Duodenal mucosa (tissue), 2 donors: ENCODE results near the gene HLCS.

Experiments used
- H3K27ac ChIP-seq: one replicate; pipeline ENCODE4 v1.7.0; 2013; ENCODE audit warnings: low read depth, low read length
- H3K27me3 ChIP-seq, 2 donors: one replicate each; pipeline ENCODE4 v1.7.0; 2013; ENCODE audit warnings: low read length in 2 of 2, control low read depth in 1 of 2; ENCODE audit not compliant: insufficient read depth in 2 of 2, control insufficient read depth in 1 of 2
- H3K36me3 ChIP-seq, 2 donors: one replicate each; pipeline ENCODE4 v1.7.0; 2013; ENCODE audit warnings: low read length in 2 of 2, control low read depth in 1 of 2; ENCODE audit not compliant: insufficient read depth in 2 of 2, control insufficient read depth in 1 of 2
- H3K4me1 ChIP-seq, 2 donors: one replicate each; pipeline ENCODE4 v1.7.0; 2013; ENCODE audit warnings: low read length in 2 of 2, control low read depth in 1 of 2; ENCODE audit not compliant: insufficient read depth in 2 of 2, control insufficient read depth in 1 of 2
- H3K4me3 ChIP-seq, 2 donors: one replicate each; pipeline ENCODE4 v1.7.0; 2013; ENCODE audit warnings: low read length in 2 of 2, low read depth in 1 of 2
- H3K9ac ChIP-seq, 2 donors: one replicate each; pipeline ENCODE4 v1.7.0; 2013; ENCODE audit warnings: low read length in 2 of 2, low read depth in 1 of 2
- H3K9me3 ChIP-seq, 2 donors: one replicate each; pipeline ENCODE4 v1.7.0; 2013; ENCODE audit warnings: low read length in 2 of 2, control low read depth in 1 of 2; ENCODE audit not compliant: control insufficient read depth in 1 of 2

The HLCS gene

GRCh38 chr21:36743008-36743407 lies 223.5 kb downstream of the HLCS start:
- H3K4me3 ChIP-seq, result no peak overlapping the region
- H3K9ac ChIP-seq, result no peak overlapping the region
- no peaks in the 10 kb centered on the region for H3K36me3 ChIP-seq
- peaks cover 0 to 4% of the 10 kb centered on the region in 2 donors for H3K27me3 ChIP-seq
- H3K9me3 ChIP-seq, result no peaks in the 10 kb centered on the region
- peaks cover 16 to 19% of the 10 kb centered on the region in 2 donors for H3K4me1 ChIP-seq
- H3K27ac ChIP-seq, result no peak overlapping the region

GRCh38 chr21:36741506-36741905 lies 225.0 kb downstream of the HLCS start:
- no peak overlapping the region for H3K9ac ChIP-seq
- no peaks in the 10 kb centered on the region for H3K27me3 ChIP-seq

GRCh38 chr21:36738489-36739126 lies 227.9 kb downstream of the HLCS start:
- Histone ChIP-seq H3K9ac (no peak overlapping the region), H3K4me3 (no peak overlapping the region), H3K9me3 (no peaks in the 10 kb centered on the region), H3K36me3 (no peaks in the 10 kb centered on the region), H3K27me3 (no peaks in the 10 kb centered on the region), H3K4me1 (no peaks in the 10 kb centered on the region), H3K27ac (no peak overlapping the region)

More at GRCh38 chr21:36741506-36741905, 225.0 kb downstream of the HLCS start:
- Histone ChIP-seq H3K27ac (no peak overlapping the region), H3K36me3 (no peaks in the 10 kb centered on the region), H3K4me3 (no peak overlapping the region), H3K4me1 (peaks cover 7 to 11% of the 10 kb centered on the region in 2 donors), H3K9me3 (no peaks in the 10 kb centered on the region)

- H3K27me3 ChIP-seq, result peaks cover 5 to 11% of the 10 kb centered on the region in 2 donors
- no peak overlapping the region for H3K4me3 ChIP-seq
- peaks cover 0 to 3% of the 10 kb centered on the region in 2 donors for H3K4me1 ChIP-seq
- no peak overlapping the region for H3K9ac ChIP-seq
- H3K27ac ChIP-seq, result no peak overlapping the region
- H3K9me3 ChIP-seq, result no peaks in the 10 kb centered on the region
- no peaks in the 10 kb centered on the region for H3K36me3 ChIP-seq
Observed at GRCh38 chr21:36735724-36736320, 230.6 kb downstream of the HLCS start.

GRCh38 chr21:36735201-36735515 lies 231.3 kb downstream of the HLCS start:
- Histone ChIP-seq H3K27me3 (peaks cover 6 to 13% of the 10 kb centered on the region in 2 donors), H3K9me3 (no peaks in the 10 kb centered on the region), H3K27ac (no peak overlapping the region), H3K9ac (no peak overlapping the region), H3K36me3 (no peaks in the 10 kb centered on the region), H3K4me1 (peaks cover 0 to 7% of the 10 kb centered on the region in 2 donors), H3K4me3 (no peak overlapping the region)

- Histone ChIP-seq H3K9ac (no peak overlapping the region), H3K36me3 (no peaks in the 10 kb centered on the region), H3K27ac (no peak overlapping the region), H3K4me1 (peaks cover 0 to 7% of the 10 kb centered on the region in 2 donors), H3K4me3 (no peak overlapping the region), H3K9me3 (no peaks in the 10 kb centered on the region), H3K27me3 (peaks cover 6 to 13% of the 10 kb centered on the region in 2 donors)
Observed at GRCh38 chr21:36734367-36735200, 231.9 kb downstream of the HLCS start.

- H3K9ac ChIP-seq, result no peak overlapping the region
Observed at GRCh38 chr21:36733857-36734256, 232.6 kb downstream of the HLCS start.

GRCh38 chr21:36732761-36733160 lies 233.7 kb downstream of the HLCS start:
- no peaks in the 10 kb centered on the region for H3K36me3 ChIP-seq
- H3K27me3 ChIP-seq, result peaks cover 6 to 13% of the 10 kb centered on the region in 2 donors
- H3K9me3 ChIP-seq, result no peaks in the 10 kb centered on the region
- H3K9ac ChIP-seq, result no peak overlapping the region
- no peak overlapping the region for H3K27ac ChIP-seq
- H3K4me1 ChIP-seq, result peaks cover 0 to 7% of the 10 kb centered on the region in 2 donors
- H3K4me3 ChIP-seq, result no peak overlapping the region

More at GRCh38 chr21:36733857-36734256, 232.6 kb downstream of the HLCS start:
- Histone ChIP-seq H3K36me3 (no peaks in the 10 kb centered on the region), H3K9me3 (no peaks in the 10 kb centered on the region), H3K27ac (no peak overlapping the region), H3K27me3 (peaks cover 6 to 13% of the 10 kb centered on the region in 2 donors), H3K4me3 (no peak overlapping the region), H3K4me1 (peaks cover 0 to 7% of the 10 kb centered on the region in 2 donors)

GRCh38 chr21:36732217-36732616 lies 234.3 kb downstream of the HLCS start:
- no peak overlapping the region for H3K4me3 ChIP-seq
- peaks cover 6 to 13% of the 10 kb centered on the region in 2 donors for H3K27me3 ChIP-seq
- H3K9ac ChIP-seq, result no peak overlapping the region
- no peak overlapping the region for H3K27ac ChIP-seq
- H3K36me3 ChIP-seq, result no peaks in the 10 kb centered on the region
- H3K9me3 ChIP-seq, result no peaks in the 10 kb centered on the region
- peaks cover 0 to 7% of the 10 kb centered on the region in 2 donors for H3K4me1 ChIP-seq
